Astrocyte of the cerebellum (primary cell): ENCODE data around the gene GDI1.
A peak's percentile ranks its signal among the peaks of the same experiment; 100 is the strongest.

ENCODE experiments used
- DNase-seq: peaks from one replicate; pipeline ENCODE4 v3.0.0-alpha.2; 2011; ENCODE audit warnings: low read depth
- H3K4me3 ChIP-seq: 2 replicates; pipeline ENCODE4 v1.5.1; 2011; ENCODE audit warnings: mild to moderate bottlenecking, low read depth, low read length, moderate library complexity
- in situ Hi-C: cut with HindIII; loops from 2 replicates; pipeline ENCODE4 v1.10.0; 2017; ENCODE audit warnings: low sequenced_read_pairs
- TF ChIP-seq, protein P1 (sequence below): IDR thresholded peaks from 2 replicates; pipeline ENCODE4 v1.5.1; 2012; ENCODE audit warnings: low read length, low read depth, moderate library complexity, mild to moderate bottlenecking; ENCODE audit errors: missing control alignments

Gene GDI1

DNA sequence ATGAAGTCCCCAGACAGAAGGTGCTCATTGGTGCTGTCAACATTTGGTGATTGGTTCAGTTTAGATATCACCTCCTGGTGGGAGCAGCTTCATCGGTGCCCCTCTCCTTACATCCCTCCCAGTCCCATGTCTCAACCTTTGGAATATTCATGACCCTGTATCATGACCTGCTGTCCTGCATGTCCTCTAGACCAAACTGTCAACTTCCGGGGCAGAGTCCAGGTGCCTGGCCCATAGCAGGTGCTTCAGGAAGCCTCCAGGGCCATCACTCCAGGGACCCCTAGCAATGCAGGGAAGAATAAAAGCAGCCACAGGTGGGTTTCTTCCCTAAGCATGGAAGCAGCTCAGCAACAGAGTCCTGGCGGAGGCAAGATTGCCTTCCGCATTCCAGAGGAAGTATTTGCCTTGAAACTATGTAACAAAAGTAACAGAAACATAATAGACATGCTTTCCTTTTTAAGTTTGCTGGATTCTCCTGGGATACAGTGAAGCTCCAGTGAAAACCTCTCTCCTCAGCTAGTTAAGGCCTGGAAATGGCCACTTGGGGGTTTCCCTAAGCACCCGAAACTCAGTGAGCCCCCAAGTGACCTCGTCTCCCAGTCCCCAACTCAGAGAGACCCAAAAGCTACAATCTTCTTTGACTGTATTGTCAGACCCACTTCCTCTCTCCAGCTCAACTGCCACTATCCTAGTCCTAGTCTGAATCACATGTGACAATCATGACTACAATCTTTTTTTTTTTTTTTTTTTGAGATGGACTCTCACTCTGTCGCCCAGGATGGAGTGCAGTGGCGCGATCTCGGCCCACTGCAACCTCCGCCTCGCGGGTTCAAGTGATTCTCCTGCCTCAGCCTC is 9.8 kb upstream of the GDI1 start:
- no peak for DNase-seq
- TF ChIP-seq, protein P1, sequence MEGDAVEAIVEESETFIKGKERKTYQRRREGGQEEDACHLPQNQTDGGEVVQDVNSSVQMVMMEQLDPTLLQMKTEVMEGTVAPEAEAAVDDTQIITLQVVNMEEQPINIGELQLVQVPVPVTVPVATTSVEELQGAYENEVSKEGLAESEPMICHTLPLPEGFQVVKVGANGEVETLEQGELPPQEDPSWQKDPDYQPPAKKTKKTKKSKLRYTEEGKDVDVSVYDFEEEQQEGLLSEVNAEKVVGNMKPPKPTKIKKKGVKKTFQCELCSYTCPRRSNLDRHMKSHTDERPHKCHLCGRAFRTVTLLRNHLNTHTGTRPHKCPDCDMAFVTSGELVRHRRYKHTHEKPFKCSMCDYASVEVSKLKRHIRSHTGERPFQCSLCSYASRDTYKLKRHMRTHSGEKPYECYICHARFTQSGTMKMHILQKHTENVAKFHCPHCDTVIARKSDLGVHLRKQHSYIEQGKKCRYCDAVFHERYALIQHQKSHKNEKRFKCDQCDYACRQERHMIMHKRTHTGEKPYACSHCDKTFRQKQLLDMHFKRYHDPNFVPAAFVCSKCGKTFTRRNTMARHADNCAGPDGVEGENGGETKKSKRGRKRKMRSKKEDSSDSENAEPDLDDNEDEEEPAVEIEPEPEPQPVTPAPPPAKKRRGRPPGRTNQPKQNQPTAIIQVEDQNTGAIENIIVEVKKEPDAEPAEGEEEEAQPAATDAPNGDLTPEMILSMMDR = no peak
- in situ Hi-C loops = no loop called here
- H3K4me3 ChIP-seq = no peak overlapping the region

DNA sequence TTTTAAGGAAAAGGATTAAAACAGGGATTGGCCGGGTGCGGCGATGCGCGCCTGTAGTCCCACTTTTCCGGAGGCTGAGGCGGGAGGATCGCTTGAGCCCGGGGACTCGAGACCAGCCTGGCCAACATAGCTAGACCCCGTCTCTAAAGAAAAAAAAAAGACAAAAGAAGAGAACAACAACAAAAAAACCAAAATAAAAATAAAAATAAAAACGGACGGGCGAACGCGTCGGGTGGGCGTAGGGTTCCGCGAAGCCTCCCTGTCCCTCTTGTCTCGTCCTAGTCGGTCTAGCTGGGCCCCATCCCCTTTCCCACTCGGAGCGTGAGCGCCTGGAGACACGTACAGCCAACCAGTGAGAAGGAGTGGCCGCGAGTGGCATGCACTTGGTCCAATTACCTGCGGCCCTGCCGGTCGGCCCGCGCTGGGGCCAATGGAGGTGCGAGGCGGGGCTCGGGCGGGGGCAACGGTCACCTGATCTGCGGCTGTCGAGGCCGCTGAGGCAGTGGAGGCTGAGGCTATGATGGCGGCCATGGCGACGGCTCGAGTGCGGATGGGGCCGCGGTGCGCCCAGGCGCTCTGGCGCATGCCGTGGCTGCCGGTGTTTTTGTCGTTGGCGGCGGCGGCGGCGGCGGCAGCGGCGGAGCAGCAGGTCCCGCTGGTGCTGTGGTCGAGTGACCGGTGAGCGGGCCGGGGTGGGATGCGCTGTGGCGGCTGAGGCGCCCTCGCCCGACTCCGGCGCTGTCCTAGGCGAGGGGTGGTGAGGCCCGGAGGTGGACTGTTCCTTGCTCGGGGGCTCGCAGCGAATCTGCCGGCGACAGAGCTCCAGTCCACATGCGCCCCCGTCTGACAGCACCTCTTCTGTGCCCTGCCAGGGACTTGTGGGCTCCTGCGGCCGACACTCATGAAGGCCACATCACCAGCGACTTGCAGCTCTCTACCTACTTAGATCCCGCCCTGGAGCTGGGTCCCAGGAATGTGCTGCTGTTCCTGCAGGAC is 8.5 kb upstream of the GDI1 start, which contains the start of gene ATP6AP1:
ATP6AP1 (plus strand) TSS at position 502 of the 996 bp plus-strand sequence; CDS start at position 518, 16 bp downstream.
- peak within 1 kb of the TSS; percentile 60 for H3K4me3 ChIP-seq
- TF ChIP-seq, protein P1 = no peak
- in situ Hi-C loops = no loop called here
- peak; percentile 77 for DNase-seq

DNA sequence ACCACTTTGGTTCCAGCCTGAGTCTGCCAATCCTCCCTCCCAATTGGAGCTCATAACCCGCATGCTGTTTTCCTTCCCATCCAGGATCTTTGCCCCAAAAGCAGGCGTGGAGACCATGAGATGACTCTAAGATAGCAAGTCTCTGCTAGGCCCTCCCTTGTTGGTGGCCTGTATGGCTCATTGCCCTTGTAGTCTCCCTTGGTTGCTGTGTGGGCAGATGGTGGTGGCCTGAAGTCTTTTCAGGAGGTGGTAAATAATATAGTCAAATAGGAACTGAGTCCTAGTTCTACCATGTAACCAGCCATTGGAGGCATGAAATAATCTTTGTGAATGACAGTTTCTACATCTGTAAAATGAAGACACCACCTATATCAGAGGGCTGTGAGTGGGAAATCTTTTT is 7.2 kb upstream of the GDI1 start:
- TF ChIP-seq, protein P1 = no peak
- in situ Hi-C loops = no loop called here
- peak overlapping the region; percentile 60 for H3K4me3 ChIP-seq
- DNase-seq = no peak

DNA sequence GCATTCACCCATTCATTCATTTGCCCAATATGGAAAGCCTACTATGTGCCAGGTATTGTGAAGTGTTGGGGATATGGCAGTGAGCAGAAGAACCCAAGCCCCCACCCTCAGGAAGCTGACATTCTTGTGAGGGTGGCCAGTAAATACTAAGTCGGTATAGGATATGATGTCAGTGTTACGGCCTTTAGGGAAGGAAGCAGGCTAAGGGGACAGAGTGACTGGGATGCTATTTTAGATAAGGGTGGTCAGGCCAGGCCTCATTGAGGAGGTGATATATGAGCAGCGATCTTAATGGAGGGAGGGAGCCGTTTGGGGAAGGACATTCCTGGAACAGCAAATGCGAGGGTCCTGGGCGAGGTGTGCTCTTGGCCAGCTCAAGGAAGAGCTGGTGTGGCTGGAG is 6.5 kb upstream of the GDI1 start:
- no peak overlapping the region for H3K4me3 ChIP-seq
- in situ Hi-C loops = no loop called here
- no peak for DNase-seq
- TF ChIP-seq, protein P1 = no peak

DNA sequence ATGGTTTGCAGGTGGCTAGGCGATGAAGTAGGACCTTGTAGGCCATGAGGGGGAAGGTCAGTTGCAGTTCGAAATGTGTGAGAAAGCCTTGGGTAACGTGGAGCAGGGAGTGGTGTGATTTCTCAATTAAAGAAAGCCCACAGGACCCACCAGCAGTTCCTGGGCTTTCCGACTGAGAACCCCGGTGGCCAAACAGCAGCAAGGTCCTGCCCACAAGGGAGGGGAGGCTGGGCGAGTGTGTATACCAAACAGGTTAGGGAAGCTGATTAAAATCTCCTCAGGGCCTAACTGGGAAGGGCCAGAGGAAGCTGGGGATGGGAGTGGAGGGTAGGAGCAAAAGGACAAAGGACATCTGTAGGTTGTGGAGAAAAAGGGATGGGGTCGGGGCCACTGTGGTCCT is 6.0 kb upstream of the GDI1 start:
- TF ChIP-seq, protein P1 = no peak
- no peak for DNase-seq
- in situ Hi-C loops = no loop called here
- H3K4me3 ChIP-seq = no peak overlapping the region

DNA sequence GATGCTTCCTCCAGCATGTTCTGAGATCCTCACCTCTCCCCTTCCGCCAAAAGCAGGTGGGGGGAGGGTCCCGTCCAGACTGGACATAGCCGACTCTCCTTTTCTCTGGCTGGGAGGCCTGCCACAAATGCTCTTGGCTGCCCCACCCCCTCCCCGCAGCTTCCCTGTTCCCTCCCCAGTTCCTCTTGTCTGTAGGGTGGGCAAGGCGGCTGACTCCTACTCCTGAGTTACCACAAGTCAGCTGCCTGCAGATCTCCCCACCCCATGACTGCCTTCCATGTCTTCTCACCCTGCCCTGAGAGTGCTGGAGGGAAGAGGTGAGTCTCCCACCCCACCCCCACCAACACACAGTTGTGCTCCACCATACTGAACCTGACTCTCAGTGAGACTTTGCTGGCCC is 5.6 kb upstream of the GDI1 start:
- in situ Hi-C loops = no loop called here
- no peak overlapping the region for H3K4me3 ChIP-seq
- DNase-seq = no peak
- TF ChIP-seq, protein P1 = no peak
